Kidney epithelial cell (primary cell): ENCODE measurements around the gene TRAIP. TPM values are rescaled to one million over a fixed set of nuclear protein-coding genes. Genes with fewer than 3 reads are reported as not detected.

ENCODE experiments used
- DNase-seq: peaks from one replicate; pipeline ENCODE4 v3.0.0-alpha.2; 2010; ENCODE audit warnings: low read depth
- H3K27me3 ChIP-seq: 2 replicates; pipeline ENCODE4 v1.6.0; 2011; ENCODE audit warnings: low read length; ENCODE audit not compliant: control insufficient read depth, insufficient read depth
- H3K36me3 ChIP-seq: 2 replicates; pipeline ENCODE4 v1.5.1; 2011; ENCODE audit warnings: low read length; ENCODE audit not compliant: control insufficient read depth, insufficient read depth
- H3K4me3 ChIP-seq: 2 replicates; pipeline ENCODE4 v1.5.1; 2011; ENCODE audit warnings: low read depth, mild to moderate bottlenecking, control low read depth, low read length
- CTCF ChIP-seq: IDR thresholded peaks from 2 replicates; pipeline ENCODE4 v1.5.1; 2011; ENCODE audit warnings: mild to moderate bottlenecking, moderate library complexity, low read length, control low read depth, inconsistent platforms; ENCODE audit not compliant: insufficient read depth, poor library complexity, severe bottlenecking
- total RNA-seq: library from RNA; depleted of rRNA; stranded (reverse); fragments of >200 nt; gene quantifications from 2 replicates; pipeline ENCODE4 v1.2.3, GENCODE V29; 2015

Gene TRAIP
- total RNA-seq, 1 donor from 2014 or later = 5.4 TPM

GRCh38 chr3:49886922-49887265 is 30.5 kb upstream of the TRAIP start:
- no peak for TF ChIP-seq CTCF
- DNase-seq = no peak
- H3K27me3 ChIP-seq = peaks cover 7% of the 10 kb centered on the region
- no peak overlapping the region for H3K4me3 ChIP-seq
- no peaks in the 10 kb centered on the region for H3K36me3 ChIP-seq

GRCh38 chr3:49883998-49884397 is 27.6 kb upstream of the TRAIP start:
- Histone ChIP-seq H3K36me3 (no peaks in the 10 kb centered on the region), H3K27me3 (peaks cover 17% of the 10 kb centered on the region), H3K4me3 (no peak overlapping the region)
- TF ChIP-seq CTCF = no peak
- DNase-seq = no peak

- TF ChIP-seq CTCF = no peak
- DNase-seq = no peak
- Histone ChIP-seq H3K36me3 (no peaks in the 10 kb centered on the region), H3K27me3 (peaks cover 17% of the 10 kb centered on the region), H3K4me3 (no peak overlapping the region)
Observed at GRCh38 chr3:49882166-49882565, 25.8 kb upstream of the TRAIP start.

- H3K36me3 ChIP-seq = no peaks in the 10 kb centered on the region
- H3K4me3 ChIP-seq = no peak overlapping the region
- TF ChIP-seq CTCF = no peak
- no peak for DNase-seq
- H3K27me3 ChIP-seq = peaks cover 17% of the 10 kb centered on the region
Observed at GRCh38 chr3:49880581-49881315, 24.4 kb upstream of the TRAIP start.

GRCh38 chr3:49879721-49880120 is 23.4 kb upstream of the TRAIP start:
- Histone ChIP-seq H3K27me3 (peaks cover 20% of the 10 kb centered on the region), H3K36me3 (no peaks in the 10 kb centered on the region), H3K4me3 (no peak overlapping the region)
- no peak for DNase-seq
- no peak for TF ChIP-seq CTCF

GRCh38 chr3:49878686-49879085 is 22.3 kb upstream of the TRAIP start:
- H3K4me3 ChIP-seq = no peak overlapping the region
- no peak for DNase-seq
- TF ChIP-seq CTCF = no peak
- H3K36me3 ChIP-seq = no peaks in the 10 kb centered on the region
- H3K27me3 ChIP-seq = peaks cover 20% of the 10 kb centered on the region
